Choroid plexus epithelial cell (primary cell): Measurements from ENCODE around the gene NPAP1.
"Not testable (repeated sequence)": the region's sequence is repeated elsewhere in the genome, so short reads cannot be mapped to it uniquely, and the experiment has no call there.

Experiments used
- DNase-seq: peaks from one replicate; pipeline ENCODE4 v3.0.0-alpha.2; 2010; ENCODE audit warnings: low read depth
- H3K4me3 ChIP-seq: 2 replicates; pipeline ENCODE4 v1.5.1; 2011; ENCODE audit warnings: low read depth, mild to moderate bottlenecking, control low read depth, low read length, moderate library complexity
- TF ChIP-seq, protein P1 (sequence below): conservative IDR thresholded peaks from 2 replicates; pipeline ENCODE4 v1.5.1; 2011; ENCODE audit warnings: low read depth, mild to moderate bottlenecking, control low read depth, inconsistent platforms, low read length, moderate library complexity

The NPAP1 gene

DNA sequence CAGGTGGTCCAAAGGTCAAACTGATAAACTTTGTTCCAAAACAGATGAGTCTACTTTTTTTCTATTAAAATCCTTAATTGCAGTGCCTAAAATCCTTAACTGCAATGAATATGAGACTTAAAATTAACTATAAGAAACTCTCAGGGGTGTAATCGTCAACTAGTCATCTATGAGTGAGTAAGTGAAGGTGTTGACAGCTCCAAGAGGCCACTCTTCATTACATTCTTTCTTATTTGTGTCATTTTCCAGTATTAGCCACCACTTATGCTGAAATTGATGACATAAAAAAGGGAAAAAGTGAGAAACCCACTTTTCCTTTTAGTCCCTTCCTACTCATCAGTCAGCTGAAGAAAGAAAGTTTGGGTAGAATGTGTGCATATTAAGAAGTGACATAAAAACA, 12.6 kb upstream of the NPAP1 start:
- TF ChIP-seq, protein P1, sequence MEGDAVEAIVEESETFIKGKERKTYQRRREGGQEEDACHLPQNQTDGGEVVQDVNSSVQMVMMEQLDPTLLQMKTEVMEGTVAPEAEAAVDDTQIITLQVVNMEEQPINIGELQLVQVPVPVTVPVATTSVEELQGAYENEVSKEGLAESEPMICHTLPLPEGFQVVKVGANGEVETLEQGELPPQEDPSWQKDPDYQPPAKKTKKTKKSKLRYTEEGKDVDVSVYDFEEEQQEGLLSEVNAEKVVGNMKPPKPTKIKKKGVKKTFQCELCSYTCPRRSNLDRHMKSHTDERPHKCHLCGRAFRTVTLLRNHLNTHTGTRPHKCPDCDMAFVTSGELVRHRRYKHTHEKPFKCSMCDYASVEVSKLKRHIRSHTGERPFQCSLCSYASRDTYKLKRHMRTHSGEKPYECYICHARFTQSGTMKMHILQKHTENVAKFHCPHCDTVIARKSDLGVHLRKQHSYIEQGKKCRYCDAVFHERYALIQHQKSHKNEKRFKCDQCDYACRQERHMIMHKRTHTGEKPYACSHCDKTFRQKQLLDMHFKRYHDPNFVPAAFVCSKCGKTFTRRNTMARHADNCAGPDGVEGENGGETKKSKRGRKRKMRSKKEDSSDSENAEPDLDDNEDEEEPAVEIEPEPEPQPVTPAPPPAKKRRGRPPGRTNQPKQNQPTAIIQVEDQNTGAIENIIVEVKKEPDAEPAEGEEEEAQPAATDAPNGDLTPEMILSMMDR, result no peak
- no peak overlapping the region for H3K4me3 ChIP-seq
- no peak for DNase-seq

DNA sequence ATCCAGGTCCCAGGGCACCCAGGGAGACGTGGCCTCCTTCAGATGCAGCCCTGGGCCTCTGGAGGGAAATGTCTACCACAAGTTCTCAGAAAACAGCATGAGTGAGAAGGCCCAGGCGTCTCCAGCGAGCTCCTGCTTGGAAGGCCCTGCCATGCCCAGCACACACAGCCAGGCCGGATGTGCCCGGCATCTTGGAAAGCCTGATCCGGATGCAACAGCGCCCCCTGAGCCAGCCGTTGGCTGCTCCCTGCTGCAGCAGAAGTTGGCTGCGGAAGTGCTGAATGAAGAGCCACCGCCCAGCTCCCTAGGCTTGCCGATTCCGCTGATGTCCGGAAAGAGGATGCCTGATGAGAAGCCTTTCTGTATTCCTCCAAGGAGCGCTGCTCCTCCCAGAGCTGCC, 856 bp downstream of the NPAP1 start:
- no peak for DNase-seq
- TF ChIP-seq, protein P1, result no peak
- no peak overlapping the region for H3K4me3 ChIP-seq

DNA sequence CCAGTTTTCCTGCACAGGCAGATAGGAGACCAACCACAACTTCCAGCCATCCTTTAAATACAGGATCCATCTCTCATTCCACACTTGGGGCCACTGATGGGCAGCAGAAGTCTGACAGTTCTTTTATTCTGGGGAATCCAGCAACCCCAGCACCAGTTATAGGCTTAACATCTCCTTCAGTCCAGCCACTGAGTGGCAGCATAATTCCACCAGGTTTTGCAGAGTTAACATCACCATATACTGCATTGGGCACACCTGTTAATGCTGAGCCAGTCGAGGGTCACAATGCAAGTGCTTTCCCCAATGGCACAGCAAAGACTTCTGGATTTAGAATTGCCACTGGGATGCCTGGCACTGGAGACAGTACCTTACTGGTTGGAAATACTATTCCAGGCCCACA, 2.9 kb downstream of the NPAP1 start:
- TF ChIP-seq, protein P1, result no peak
- H3K4me3 ChIP-seq, result no peak overlapping the region
- no peak for DNase-seq

DNA sequence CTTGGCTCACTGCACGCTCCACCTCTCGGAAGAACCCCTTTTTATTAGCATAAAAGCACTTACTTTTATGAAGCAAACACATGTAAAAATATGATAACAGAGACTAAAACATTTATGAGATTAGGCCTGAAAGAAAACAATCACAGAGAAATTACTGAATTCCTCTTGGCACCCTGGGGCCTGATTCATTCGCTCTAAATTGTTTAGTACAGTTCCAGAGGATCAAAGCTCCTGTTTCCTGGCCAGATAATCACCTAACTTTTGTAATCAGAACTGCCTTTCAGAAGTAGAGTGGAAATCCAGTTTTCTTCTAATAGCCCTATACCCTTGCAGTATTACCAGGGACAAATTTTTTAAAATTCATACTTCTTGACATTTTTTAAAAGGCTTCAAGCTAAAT, 6.4 kb downstream of the NPAP1 start:
- no peak overlapping the region for H3K4me3 ChIP-seq
- TF ChIP-seq, protein P1, result no peak
- DNase-seq, result no peak

DNA sequence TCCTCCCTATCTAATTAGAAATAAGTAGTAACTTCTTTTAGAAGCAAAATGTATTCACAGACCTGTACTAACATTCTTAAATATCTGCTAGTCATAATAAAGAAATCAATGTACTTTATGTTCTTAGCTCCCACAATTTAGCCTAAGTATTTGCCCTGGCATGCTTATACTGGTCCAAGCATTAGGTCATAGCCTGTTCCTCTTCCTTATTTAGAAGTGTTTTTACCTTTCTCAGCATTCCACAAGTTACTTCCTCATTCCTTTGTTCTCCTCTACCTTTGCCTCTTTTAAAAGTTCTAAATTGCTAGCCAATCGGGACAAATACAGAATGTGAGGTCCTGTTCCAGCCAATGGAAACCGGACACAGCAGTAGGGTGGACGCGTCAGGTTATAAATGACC, 7.3 kb downstream of the NPAP1 start:
- DNase-seq, H3K4me3 ChIP-seq: not testable (repeated sequence)

DNA sequence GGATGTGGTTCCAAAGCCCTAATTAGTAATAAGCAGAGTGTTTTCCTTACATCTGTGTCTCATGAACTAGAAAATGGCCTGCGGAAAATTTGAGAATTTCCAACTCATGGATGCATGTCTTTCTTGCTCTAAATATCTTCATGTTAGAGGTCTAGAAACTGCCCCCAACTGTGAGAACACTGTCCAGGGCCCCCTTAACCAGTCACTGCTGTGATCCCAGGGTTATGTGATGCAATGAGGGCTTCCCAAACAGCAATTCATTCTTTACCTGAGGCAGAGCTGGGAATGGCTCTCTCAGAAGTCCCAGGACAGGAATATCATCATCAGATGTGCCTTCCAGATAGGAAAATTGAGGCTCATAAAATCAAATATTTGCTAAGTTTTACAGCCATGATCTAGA, 8.2 kb downstream of the NPAP1 start:
- TF ChIP-seq, protein P1, result no peak
- H3K4me3 ChIP-seq, result no peak overlapping the region
- no peak for DNase-seq

DNA sequence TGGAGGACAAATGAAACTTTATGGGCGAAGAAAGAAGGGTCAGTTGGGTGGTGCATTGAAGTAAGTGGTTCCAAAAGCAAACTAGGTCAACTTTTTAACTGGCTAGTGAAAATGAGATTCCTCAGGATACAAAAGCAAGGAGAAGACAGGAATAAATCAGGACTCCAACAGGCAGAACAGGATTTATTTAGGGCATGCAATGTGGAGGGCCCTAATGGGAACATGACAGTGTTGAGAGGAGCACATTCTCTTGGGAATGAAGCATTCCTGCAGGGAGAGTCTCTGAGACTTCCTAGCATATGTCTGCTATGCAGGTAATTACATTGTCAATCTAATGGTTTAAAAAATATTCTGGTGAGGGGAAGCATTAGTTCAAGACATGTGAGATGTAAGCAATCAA, 8.7 kb downstream of the NPAP1 start:
- H3K4me3 ChIP-seq, result no peak overlapping the region
- TF ChIP-seq, protein P1, result no peak
- no peak for DNase-seq

DNA sequence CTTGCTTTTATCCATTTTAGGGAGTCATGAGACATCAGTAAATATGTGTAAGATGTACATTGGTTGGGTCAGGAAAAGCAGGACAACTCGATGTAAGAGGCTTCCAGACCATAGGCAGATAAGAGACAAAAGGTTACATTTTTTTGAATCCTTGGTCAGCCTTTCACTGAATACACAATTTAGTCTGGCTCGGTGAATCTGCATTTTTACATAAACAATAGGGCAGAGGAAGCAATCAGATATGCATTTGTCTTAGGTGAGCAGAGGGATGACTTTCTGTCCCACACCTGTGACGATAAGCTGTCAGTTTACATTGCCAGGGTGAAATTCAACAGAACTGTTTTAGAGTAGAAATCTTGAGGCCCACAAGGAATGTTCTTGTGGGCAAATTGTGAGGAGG, 20.6 kb downstream of the NPAP1 start:
- H3K4me3 ChIP-seq, result no peak overlapping the region
- TF ChIP-seq, protein P1, result no peak
- no peak for DNase-seq
